T-helper 2 cell treated with Interferon-gamma antibody and Interleukin-4, amounts not matched to agents 100 ng/mL and 5 ng/mL, for 36 hours (primary cell): ENCODE measurements around the gene GNAO1. TPM values are rescaled to one million over a fixed set of nuclear protein-coding genes. Genes with fewer than 3 reads are reported as not detected.

Experiments used
- intact Hi-C: fragments of 100-400 bp; cut with micrococcal nuclease; formaldehyde crosslinking; loops from one replicate; pipeline ENCODE4 v1.15.1; 2023
- total RNA-seq: library from RNA; stranded (reverse); gene quantifications from 2 replicates; pipeline ENCODE4 v1.2.3, GENCODE V29; 2022

GNAO1 gene
- total RNA-seq, 1 donor from 2014 or later: 2.1 TPM

- intact Hi-C loops: loop anchor here (10.0 kb wide), 1 partner anchor 693 kb away; the partner anchor contains the start of gene LPCAT2
These were observed 6.1 kb downstream of the GNAO1 start for GRCh38 chr16:56197192-56197992.

- intact Hi-C loops: loop anchor here (10.0 kb wide), 1 partner anchor 693 kb away; the partner anchor contains the start of gene LPCAT2
These were observed 6.9 kb downstream of the GNAO1 start for GRCh38 chr16:56198006-56198754.

GRCh38 chr16:56198755-56199114 lies 7.4 kb downstream of the GNAO1 start:
- intact Hi-C loops: loop anchor here (10.0 kb wide), 1 partner anchor 694 kb away; the partner anchor contains the start of gene LPCAT2

- intact Hi-C loops: loop anchor here (10.0 kb wide), 1 partner anchor 694 kb away; the partner anchor contains the start of gene LPCAT2
These were observed 7.9 kb downstream of the GNAO1 start for GRCh38 chr16:56199164-56199563.

- intact Hi-C loops: no loop called here
These were observed 9.7 kb downstream of the GNAO1 start for GRCh38 chr16:56201030-56201429.

GRCh38 chr16:56202036-56202435 lies 10.7 kb downstream of the GNAO1 start:
- intact Hi-C loops: loop anchor here (2.0 kb wide), 2 partner anchors 155 to 257 kb away; no protein-coding TSS in a partner anchor

- intact Hi-C loops: loop anchor here (1.0 to 2.0 kb wide), 3 partner anchors 154 to 258 kb away; no protein-coding TSS in a partner anchor
These were observed 11.8 kb downstream of the GNAO1 start for GRCh38 chr16:56203052-56203451.

GRCh38 chr16:56204816-56205215 lies 13.5 kb downstream of the GNAO1 start:
- intact Hi-C loops: no loop called here

GRCh38 chr16:56206951-56207350 lies 15.7 kb downstream of the GNAO1 start:
- intact Hi-C loops: no loop called here

GRCh38 chr16:56207421-56207820 lies 16.1 kb downstream of the GNAO1 start:
- intact Hi-C loops: no loop called here

- intact Hi-C loops: no loop called here
These were observed 20.2 kb downstream of the GNAO1 start for GRCh38 chr16:56211435-56211981.

GRCh38 chr16:56212144-56212543 lies 20.9 kb downstream of the GNAO1 start:
- intact Hi-C loops: no loop called here

GRCh38 chr16:56221995-56222394 lies 30.7 kb downstream of the GNAO1 start:
- intact Hi-C loops: no loop called here

- intact Hi-C loops: no loop called here
These were observed 31.2 kb downstream of the GNAO1 start for GRCh38 chr16:56222474-56222997.

- intact Hi-C loops: loop anchor here (5.0 kb wide), 2 partner anchors 37 to 52 kb away; no protein-coding TSS in a partner anchor
These were observed 33.9 kb downstream of the GNAO1 start for GRCh38 chr16:56225017-56225742.

- intact Hi-C loops: loop anchor here (5.0 kb wide), 2 partner anchors 36 to 51 kb away; no protein-coding TSS in a partner anchor
These were observed 34.9 kb downstream of the GNAO1 start for GRCh38 chr16:56226187-56226586.

GRCh38 chr16:56226845-56227525 lies 35.7 kb downstream of the GNAO1 start:
- intact Hi-C loops: loop anchor here (5.0 kb wide), 2 partner anchors 35 to 50 kb away; no protein-coding TSS in a partner anchor

GRCh38 chr16:56227936-56228335 lies 36.6 kb downstream of the GNAO1 start:
- intact Hi-C loops: loop anchor here (5.0 kb wide), 2 partner anchors 34 to 49 kb away; no protein-coding TSS in a partner anchor

GRCh38 chr16:56228476-56228875 lies 37.2 kb downstream of the GNAO1 start:
- intact Hi-C loops: loop anchor here (5.0 kb wide), 2 partner anchors 34 to 49 kb away; no protein-coding TSS in a partner anchor
